ENCODE data around the gene ITGB1BP1.
"Not testable (repeated sequence)": the region's sequence is repeated elsewhere in the genome, so short reads cannot be mapped to it uniquely, and the experiment has no call there.

The ITGB1BP1 gene

DNA sequence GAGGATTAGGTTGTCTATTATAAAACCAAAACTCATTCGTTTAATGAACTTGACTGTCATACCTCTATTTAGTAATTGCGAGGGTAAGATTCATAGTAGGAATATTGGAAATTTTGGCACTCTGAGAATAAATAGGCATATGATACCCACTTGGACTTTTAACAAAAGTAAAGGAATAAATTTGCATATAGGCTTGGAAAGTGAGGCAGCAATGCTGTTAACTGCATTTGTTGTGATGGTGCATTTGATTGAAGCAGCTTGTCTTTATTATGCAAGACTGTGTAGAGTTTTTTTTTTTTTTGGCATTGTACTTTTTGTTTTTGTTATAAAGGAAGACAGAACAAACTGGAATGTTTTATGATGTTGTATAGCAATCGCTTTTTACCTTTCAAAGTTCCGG is 18.9 kb downstream of the ITGB1BP1 start:
- TF ChIP-seq, protein P1, sequence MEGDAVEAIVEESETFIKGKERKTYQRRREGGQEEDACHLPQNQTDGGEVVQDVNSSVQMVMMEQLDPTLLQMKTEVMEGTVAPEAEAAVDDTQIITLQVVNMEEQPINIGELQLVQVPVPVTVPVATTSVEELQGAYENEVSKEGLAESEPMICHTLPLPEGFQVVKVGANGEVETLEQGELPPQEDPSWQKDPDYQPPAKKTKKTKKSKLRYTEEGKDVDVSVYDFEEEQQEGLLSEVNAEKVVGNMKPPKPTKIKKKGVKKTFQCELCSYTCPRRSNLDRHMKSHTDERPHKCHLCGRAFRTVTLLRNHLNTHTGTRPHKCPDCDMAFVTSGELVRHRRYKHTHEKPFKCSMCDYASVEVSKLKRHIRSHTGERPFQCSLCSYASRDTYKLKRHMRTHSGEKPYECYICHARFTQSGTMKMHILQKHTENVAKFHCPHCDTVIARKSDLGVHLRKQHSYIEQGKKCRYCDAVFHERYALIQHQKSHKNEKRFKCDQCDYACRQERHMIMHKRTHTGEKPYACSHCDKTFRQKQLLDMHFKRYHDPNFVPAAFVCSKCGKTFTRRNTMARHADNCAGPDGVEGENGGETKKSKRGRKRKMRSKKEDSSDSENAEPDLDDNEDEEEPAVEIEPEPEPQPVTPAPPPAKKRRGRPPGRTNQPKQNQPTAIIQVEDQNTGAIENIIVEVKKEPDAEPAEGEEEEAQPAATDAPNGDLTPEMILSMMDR (IDR thresholded peaks at IDR 0.05; ENCODE audit: low read depth, low read length, missing control alignments): no peak
- no peak overlapping the region for H3K4me3 ChIP-seq (replicated peaks; ENCODE audit: low read depth, low read length)
- no peak for DNase-seq (ENCODE audit: extremely low read depth, low read depth)

DNA sequence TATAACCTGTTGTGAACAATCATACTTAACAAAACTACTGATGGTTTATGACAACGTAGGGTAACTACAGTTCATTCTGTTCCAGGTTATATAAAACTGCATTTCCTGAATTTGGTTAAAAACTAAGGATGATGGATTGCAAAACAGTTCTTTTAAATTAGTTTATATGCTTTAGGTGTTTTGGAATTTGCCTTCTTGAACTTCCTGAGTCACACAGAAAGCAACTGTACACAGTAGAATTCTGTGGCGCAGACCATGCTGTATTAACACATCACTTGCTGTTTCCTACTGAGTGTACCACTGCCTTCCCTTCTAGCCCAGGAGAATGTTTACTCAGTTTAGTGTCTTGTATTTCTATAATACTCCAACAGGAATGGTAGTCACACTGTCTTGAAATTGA is 19.4 kb downstream of the ITGB1BP1 start:
- TF ChIP-seq, protein P1 (IDR thresholded peaks at IDR 0.05; ENCODE audit: low read depth, low read length, missing control alignments): no peak
- no peak overlapping the region for H3K4me3 ChIP-seq (replicated peaks; ENCODE audit: low read depth, low read length)
- DNase-seq (ENCODE audit: extremely low read depth, low read depth): no peak

DNA sequence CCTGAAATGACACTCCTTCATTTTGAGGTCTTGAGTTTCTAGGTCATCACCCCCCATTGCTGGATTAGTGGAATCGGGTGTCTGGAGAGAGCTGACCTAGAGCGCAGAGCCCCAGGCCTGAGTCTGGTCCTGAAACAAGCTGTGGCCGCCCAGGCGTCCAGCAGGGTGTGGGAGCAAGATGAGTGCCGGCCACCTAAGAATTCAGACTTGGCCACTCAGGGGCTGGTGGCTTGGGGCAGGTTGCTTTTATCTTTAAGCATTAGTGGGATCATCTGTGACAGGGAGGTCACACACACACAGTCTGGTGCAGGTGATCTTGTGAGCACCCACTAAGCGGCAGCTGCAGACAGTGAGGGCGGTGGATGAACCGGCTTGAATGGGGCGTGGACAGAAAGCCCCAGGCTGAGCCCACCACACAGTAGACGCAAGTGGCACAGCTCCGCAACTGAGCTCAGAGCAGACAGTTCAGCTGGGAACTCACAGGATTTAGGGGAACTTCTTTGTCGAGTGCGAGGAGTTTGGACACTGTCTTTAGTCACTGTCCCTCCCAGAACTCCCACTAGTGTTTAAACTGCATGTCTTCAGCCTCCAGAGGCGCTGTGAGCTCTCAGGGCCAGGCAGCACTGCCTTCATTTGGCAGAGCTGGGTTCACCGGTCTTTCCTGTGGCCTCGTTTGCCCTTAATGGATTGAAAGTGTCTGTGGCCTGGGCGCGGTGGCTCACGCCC is 21.5 kb downstream of the ITGB1BP1 start:
- TF ChIP-seq, protein P1 (IDR thresholded peaks at IDR 0.05; ENCODE audit: low read depth, low read length, missing control alignments): no peak
- no peak for DNase-seq (ENCODE audit: extremely low read depth, low read depth)
- no peak overlapping the region for H3K4me3 ChIP-seq (replicated peaks; ENCODE audit: low read depth, low read length)

DNA sequence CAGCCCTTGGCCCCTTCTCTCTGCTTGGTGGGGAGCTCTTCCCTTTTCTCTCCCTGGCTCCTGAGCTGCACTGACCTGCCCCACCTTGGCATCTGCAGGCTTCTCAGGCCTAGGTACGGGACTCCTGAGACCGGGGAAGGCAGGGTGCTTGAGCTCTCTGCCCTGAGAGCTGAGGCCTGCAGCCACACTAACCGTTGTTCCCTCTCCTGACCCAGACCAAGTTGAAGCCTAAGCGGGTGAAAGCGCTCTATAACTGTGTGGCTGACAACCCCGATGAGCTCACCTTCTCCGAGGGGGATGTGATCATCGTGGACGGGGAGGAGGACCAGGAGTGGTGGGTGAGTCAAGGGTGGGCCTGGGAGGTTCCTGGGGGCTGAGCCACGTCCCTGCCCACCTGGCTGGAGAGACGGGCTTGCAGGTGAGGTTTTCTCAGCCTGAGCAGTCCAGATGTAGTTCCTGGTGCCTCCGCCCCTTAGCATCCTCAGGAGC is 22.2 kb downstream of the ITGB1BP1 start:
- no peak overlapping the region for H3K4me3 ChIP-seq (replicated peaks; ENCODE audit: low read depth, low read length)
- no peak for DNase-seq (ENCODE audit: extremely low read depth, low read depth)

DNA sequence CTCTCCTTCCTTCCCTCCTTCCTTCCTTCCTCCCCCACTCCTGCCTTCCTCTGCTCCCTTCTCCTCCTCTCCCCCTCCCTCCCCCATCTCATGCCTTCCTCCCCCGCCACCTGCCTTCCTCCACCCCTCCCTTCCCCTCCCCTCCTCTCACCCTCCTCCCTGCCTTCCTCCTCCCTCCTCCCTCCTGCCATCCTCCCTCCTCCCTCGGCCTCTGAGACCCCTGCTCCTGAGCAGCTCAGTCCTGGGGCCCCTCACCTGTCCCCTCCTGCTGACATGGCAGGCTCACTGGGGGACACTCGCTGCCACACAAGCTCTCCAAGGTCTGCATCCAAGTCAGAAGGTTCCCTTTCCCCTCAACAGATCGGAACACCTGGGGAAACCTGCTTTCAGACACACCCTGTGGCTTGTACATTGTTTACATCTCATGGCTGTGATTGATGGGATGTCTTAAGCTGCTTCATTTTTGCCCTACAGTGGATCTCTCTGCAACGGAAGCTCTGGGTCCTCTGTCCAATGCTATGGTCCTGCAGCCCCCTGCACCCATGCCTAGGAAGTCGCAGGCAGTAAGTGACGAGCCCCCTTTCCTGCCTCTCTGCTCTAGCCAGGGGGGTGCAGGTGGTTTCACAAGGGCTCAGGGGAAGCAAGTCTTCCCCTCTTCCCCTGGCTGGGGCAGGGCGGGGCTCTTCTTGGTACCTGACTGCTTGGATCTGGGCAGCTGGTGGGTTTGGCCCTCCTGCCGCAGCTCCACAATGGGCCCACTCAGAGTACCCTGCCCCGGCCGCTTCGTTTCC is 22.9 kb downstream of the ITGB1BP1 start:
- DNase-seq (ENCODE audit: extremely low read depth, low read depth): no peak
- TF ChIP-seq, protein P1 (IDR thresholded peaks at IDR 0.05; ENCODE audit: low read depth, low read length, missing control alignments): no peak

More for the DNA sequence above, 22.2 kb downstream of the ITGB1BP1 start:
- TF ChIP-seq, protein P1 (IDR thresholded peaks at IDR 0.05; ENCODE audit: low read depth, low read length, missing control alignments): no peak

DNA sequence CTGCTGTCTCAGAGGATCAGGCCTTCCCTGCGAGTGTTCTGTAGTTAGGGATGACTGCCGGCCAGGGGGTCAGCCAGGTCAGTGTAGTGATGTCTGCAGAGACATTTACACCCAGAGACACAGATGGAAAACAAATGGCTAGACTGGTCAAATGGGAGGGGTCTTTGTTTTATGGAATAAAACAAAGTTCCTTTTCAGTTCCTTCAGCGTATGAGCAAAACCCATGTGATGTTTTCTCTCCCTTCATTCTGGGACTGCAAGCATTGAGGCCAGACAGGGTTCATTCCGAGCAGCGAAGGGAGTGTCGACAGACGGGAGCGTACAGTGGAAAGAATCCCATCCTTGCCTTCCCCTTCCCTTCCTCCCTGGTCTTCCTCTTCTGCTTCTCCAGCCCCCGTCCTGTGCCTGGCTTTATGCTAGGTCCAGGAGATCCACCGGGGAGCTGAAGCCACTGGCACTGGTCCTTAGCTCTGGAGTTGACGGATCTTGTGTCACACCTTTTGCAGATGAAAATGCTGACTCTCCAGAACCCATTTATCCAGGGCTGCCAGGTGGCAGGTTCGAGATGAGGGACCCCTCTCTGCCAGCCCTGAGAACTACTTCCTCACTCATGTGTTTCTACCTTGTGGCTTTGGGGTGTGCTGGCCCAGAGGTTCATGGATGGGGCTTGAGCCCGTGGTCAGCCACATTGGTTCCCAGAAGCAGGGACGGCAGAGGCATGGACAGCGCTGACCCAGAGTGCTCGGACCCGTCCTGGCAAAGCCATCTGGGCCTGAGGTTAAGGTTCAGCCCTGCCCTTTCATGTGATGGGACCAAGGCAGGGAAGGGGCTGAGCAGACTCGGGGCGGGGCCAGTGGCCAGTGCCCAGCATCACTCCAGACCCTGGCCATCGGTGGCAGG is 24.2 kb downstream of the ITGB1BP1 start:
- no peak for DNase-seq (ENCODE audit: extremely low read depth, low read depth)
- TF ChIP-seq, protein P1 (IDR thresholded peaks at IDR 0.05; ENCODE audit: low read depth, low read length, missing control alignments): no peak
- H3K4me3 ChIP-seq (replicated peaks; ENCODE audit: low read depth, low read length): no peak overlapping the region

More for the DNA sequence above, 22.9 kb downstream of the ITGB1BP1 start:
- no peak overlapping the region for H3K4me3 ChIP-seq (replicated peaks; ENCODE audit: low read depth, low read length)

DNA sequence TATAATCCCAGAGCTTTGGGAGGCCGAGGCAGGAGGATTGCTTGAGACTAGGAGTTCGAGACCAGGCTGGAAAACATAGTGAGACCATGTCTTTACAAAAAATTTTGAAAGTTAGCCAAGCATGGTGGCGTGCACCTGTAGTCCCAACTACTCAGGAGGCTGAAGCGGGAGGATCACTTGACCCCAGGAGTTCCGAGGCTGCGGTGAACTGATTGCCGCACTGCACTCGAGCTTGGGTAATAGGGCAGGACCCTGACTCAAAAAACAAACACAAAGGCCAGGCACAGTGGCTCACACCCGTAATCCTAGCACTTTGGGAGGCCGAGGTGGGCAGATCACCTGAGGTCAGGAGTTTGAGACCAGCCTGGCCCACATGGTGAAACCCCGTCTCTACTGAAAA is 25.1 kb downstream of the ITGB1BP1 start:
- DNase-seq (ENCODE audit: extremely low read depth, low read depth): not testable (repeated sequence)

More for the DNA sequence above, 25.1 kb downstream of the ITGB1BP1 start:
- not testable (repeated sequence) for H3K4me3 ChIP-seq (replicated peaks; ENCODE audit: low read depth, low read length)

Measured in HFF-Myc (cell line).